Liver (tissue), 9 donors: ENCODE results near the gene FAM78B. TPM values are rescaled to one million over a fixed set of nuclear protein-coding genes. Genes with fewer than 3 reads are reported as not detected.

Experiments used
- DNase-seq: peaks from one replicate; pipeline ENCODE4 v3.0.0-alpha.2; 2017; ENCODE audit warnings: low spot score
- H3K27ac ChIP-seq, 2 donors: one replicate each; pipeline ENCODE4 v1.7.0; 2013; ENCODE audit warnings: inconsistent platforms in 2 of 2, low read length in 2 of 2, control low read depth in 1 of 2, low read depth in 1 of 2, mild to moderate bottlenecking in 1 of 2
- H3K27me3 ChIP-seq, 4 donors: one replicate each; pipeline versions ENCODE4 v1.6.1 to v1.7.0; 2013; ENCODE audit warnings: low read length in 3 of 4, inconsistent platforms in 1 of 4, mild to moderate bottlenecking in 1 of 4, moderate library complexity in 1 of 4; ENCODE audit not compliant: control insufficient read depth in 4 of 4, insufficient read depth in 4 of 4
- H3K36me3 ChIP-seq, 4 donors: one replicate each; pipeline versions ENCODE4 v1.6.1 to v1.7.0; 2013; ENCODE audit warnings: low read length in 3 of 4, mild to moderate bottlenecking in 3 of 4, low read depth in 1 of 4, moderate library complexity in 1 of 4; ENCODE audit not compliant: control insufficient read depth in 4 of 4, insufficient read depth in 3 of 4
- H3K4me1 ChIP-seq, 4 donors: one replicate each; pipeline versions ENCODE4 v1.6.1 to v1.7.0; 2013; ENCODE audit warnings: low read length in 3 of 4, mild to moderate bottlenecking in 3 of 4, moderate library complexity in 1 of 4; ENCODE audit not compliant: control insufficient read depth in 4 of 4, insufficient read depth in 4 of 4
- H3K4me3 ChIP-seq, 3 donors: one replicate each; pipeline versions ENCODE4 v1.6.1 to v1.7.0; 2013; ENCODE audit warnings: low read length in 3 of 3, control low read depth in 1 of 3, low read depth in 1 of 3, mild to moderate bottlenecking in 1 of 3
- H3K9ac ChIP-seq, 2 donors: one replicate each; pipeline ENCODE4 v1.7.0; 2013; ENCODE audit warnings: low read length in 2 of 2, mild to moderate bottlenecking in 2 of 2, moderate library complexity in 2 of 2, control low read depth in 1 of 2, low read depth in 1 of 2
- H3K9me3 ChIP-seq, 4 donors: one replicate each; pipeline versions ENCODE4 v1.6.1 to v1.7.0; 2013; ENCODE audit warnings: low read length in 3 of 4; ENCODE audit not compliant: control insufficient read depth in 4 of 4
- HNF4A ChIP-seq, 2 donors: conservative IDR thresholded peaks; 2 replicates each; pipeline ENCODE4 v1.6.1; 2016; ENCODE audit warnings: antibody characterized with exemption in 2 of 2, mild to moderate bottlenecking in 2 of 2
- NR2F2 ChIP-seq: IDR thresholded peaks from 2 replicates; pipeline ENCODE4 v1.6.1; 2016; ENCODE audit warnings: antibody characterized with exemption
- RAD21 ChIP-seq, 2 donors: IDR thresholded peaks; 2 replicates each; pipeline ENCODE4 v1.6.1; 2016; ENCODE audit warnings: antibody characterized with exemption in 2 of 2, mild to moderate bottlenecking in 2 of 2
- TAF1 ChIP-seq: conservative IDR thresholded peaks from 2 replicates; pipeline ENCODE4 v1.6.1; 2016; ENCODE audit warnings: antibody characterized with exemption, mild to moderate bottlenecking
- WGBS: extraction: QIAGEN DNeasy Blood & Tissue Kit; methylation state at CpG from one replicate; pipeline ENCODE4 v1.1.7; 2013; 5-methylcytosine and 5-hydroxymethylcytosine counted together
- polyA plus RNA-seq, 2 donors: library from polyadenylated mRNA; stranded (reverse) in 1 of 2; unstranded in 1 of 2; fragments of 200-250 nt in 1 of 2; fragments of >200 nt in 1 of 2; fragmentation: Nextera tagmentation in 1 of 2; extraction: Ambion mirVana in 1 of 2; gene quantifications; one replicate each; pipeline versions ENCODE4 v1.2.1 to v1.2.3, GENCODE V29; 2013 to 2015
- total RNA-seq, 2 donors: library from RNA; depleted of rRNA; stranded (reverse); fragments of >200 nt; gene quantifications; one replicate each; pipeline ENCODE4 v1.2.3, GENCODE V29; 2014
- TF ChIP-seq, protein P1 (sequence below): IDR thresholded peaks from 2 replicates; pipeline ENCODE4 v1.6.1; 2016; ENCODE audit warnings: antibody characterized with exemption
- TF ChIP-seq, protein P2 (sequence below): fragments of 150-350 bp; IDR thresholded peaks from 2 replicates; pipeline ENCODE4 v1.5.1; 2017; ENCODE audit warnings: improper control_type of control experiment, low read depth, low read length; ENCODE audit not compliant: missing input control
- TF ChIP-seq, protein P3 (sequence below): IDR thresholded peaks from 2 replicates; pipeline ENCODE4 v1.6.1; 2016; ENCODE audit warnings: antibody characterized with exemption, mild to moderate bottlenecking
- donor health status: healthy.
- donor health status: healthy.
- donor health status: healthy.
- donor health status: healthy.
- donor health status: healthy.

The FAM78B gene
- total and polyA plus RNA-seq, 4 donors, result 0.14 to 0.92 (median 0.49) TPM

DNA sequence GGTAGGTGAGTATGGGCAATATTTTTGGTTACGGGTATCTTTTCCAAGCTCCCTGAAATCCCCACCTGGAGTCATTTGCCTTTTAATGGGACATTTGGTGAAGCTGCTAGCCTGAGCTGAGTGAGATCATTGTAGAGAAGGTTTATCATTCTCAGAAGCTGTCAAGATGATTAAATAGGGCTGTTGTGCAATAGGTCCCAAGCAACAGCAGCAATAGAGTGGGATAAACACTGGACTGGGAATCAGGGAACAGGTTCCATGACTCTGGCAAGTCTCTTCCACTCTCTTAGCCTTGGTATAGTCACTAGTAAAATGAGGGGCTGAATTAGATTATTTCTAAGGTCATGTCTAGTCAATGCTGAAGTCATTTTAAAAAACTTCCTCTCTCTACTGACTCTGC, 30.3 kb upstream of the FAM78B start (continued):
- TF ChIP-seq TAF1 (no peak), RAD21 (IDR thresholded peaks at IDR 0.05) (no peak)

DNA sequence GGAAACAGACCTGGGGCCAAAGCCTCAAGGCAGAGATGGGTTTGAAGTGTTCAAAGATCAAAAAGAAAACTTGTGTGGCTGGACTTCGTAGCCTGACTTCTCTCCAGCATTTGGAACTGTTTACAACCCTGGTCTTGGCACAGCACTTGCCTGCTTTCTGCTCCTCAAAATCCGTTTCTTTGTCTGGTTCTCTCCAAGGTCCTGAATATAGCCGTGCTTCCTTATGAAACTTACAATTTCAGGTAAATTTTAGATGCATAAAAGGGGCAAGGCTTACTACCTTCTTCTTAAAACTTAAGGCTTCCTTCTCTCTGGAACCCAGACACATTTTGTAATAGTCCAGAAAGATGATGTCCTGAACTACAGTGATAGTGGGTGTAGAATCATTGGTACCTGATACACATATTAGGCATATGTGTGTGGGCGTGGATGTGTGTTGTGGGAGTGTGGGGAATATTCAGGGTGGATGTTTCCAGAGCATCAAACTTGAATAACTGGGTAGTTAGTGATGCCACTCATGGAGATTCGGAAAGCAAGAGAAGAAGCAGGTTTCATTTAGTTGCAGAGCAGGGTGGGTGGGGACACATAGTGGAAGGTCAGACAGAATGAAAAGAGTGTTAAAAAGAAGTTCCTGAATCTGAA, 26.4 kb upstream of the FAM78B start:
- Histone ChIP-seq H3K27me3 (peaks cover 0 to 2% (median 0%) of the 10 kb centered on the region in 4 donors), H3K4me1 (no peaks in the 10 kb centered on the region), H3K36me3 (no peaks in the 10 kb centered on the region), H3K4me3 (no peak overlapping the region), H3K9me3 (no peaks in the 10 kb centered on the region), H3K9ac (no peak overlapping the region), H3K27ac (no peak overlapping the region)
- WGBS, result 49% methylated on average over 5 of the region's 5 CpGs
- no peak for DNase-seq
- TF ChIP-seq, protein P1, sequence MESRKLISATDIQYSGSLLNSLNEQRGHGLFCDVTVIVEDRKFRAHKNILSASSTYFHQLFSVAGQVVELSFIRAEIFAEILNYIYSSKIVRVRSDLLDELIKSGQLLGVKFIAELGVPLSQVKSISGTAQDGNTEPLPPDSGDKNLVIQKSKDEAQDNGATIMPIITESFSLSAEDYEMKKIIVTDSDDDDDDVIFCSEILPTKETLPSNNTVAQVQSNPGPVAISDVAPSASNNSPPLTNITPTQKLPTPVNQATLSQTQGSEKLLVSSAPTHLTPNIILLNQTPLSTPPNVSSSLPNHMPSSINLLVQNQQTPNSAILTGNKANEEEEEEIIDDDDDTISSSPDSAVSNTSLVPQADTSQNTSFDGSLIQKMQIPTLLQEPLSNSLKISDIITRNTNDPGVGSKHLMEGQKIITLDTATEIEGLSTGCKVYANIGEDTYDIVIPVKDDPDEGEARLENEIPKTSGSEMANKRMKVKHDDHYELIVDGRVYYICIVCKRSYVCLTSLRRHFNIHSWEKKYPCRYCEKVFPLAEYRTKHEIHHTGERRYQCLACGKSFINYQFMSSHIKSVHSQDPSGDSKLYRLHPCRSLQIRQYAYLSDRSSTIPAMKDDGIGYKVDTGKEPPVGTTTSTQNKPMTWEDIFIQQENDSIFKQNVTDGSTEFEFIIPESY, result no peak
- TF ChIP-seq NR2F2 (no peak), RAD21 (IDR thresholded peaks at IDR 0.05) (no peak)
- TF ChIP-seq, protein P2, sequence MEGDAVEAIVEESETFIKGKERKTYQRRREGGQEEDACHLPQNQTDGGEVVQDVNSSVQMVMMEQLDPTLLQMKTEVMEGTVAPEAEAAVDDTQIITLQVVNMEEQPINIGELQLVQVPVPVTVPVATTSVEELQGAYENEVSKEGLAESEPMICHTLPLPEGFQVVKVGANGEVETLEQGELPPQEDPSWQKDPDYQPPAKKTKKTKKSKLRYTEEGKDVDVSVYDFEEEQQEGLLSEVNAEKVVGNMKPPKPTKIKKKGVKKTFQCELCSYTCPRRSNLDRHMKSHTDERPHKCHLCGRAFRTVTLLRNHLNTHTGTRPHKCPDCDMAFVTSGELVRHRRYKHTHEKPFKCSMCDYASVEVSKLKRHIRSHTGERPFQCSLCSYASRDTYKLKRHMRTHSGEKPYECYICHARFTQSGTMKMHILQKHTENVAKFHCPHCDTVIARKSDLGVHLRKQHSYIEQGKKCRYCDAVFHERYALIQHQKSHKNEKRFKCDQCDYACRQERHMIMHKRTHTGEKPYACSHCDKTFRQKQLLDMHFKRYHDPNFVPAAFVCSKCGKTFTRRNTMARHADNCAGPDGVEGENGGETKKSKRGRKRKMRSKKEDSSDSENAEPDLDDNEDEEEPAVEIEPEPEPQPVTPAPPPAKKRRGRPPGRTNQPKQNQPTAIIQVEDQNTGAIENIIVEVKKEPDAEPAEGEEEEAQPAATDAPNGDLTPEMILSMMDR, result no peak
- TF ChIP-seq, protein P3, sequence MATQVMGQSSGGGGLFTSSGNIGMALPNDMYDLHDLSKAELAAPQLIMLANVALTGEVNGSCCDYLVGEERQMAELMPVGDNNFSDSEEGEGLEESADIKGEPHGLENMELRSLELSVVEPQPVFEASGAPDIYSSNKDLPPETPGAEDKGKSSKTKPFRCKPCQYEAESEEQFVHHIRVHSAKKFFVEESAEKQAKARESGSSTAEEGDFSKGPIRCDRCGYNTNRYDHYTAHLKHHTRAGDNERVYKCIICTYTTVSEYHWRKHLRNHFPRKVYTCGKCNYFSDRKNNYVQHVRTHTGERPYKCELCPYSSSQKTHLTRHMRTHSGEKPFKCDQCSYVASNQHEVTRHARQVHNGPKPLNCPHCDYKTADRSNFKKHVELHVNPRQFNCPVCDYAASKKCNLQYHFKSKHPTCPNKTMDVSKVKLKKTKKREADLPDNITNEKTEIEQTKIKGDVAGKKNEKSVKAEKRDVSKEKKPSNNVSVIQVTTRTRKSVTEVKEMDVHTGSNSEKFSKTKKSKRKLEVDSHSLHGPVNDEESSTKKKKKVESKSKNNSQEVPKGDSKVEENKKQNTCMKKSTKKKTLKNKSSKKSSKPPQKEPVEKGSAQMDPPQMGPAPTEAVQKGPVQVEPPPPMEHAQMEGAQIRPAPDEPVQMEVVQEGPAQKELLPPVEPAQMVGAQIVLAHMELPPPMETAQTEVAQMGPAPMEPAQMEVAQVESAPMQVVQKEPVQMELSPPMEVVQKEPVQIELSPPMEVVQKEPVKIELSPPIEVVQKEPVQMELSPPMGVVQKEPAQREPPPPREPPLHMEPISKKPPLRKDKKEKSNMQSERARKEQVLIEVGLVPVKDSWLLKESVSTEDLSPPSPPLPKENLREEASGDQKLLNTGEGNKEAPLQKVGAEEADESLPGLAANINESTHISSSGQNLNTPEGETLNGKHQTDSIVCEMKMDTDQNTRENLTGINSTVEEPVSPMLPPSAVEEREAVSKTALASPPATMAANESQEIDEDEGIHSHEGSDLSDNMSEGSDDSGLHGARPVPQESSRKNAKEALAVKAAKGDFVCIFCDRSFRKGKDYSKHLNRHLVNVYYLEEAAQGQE, result peak; percentile 68

DNA sequence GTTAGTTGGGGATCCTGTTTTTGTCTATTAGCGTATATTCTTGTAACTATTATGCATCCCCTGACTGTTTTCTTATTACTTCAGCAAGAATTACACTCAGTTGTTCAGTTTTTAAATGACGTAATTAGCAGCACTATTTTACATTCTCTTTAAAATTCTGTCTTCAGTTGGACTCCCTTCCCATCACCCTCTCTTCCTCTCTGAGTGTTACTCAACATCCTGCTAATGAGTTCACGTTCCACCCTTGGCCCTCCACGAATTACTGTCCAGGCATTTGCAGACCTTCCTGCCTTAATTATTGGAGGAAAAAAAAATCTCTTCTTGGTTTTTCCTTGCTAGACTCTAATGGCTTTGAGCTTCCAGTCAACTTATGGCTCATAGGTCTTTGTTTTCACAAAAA, 23.6 kb upstream of the FAM78B start:
- H3K4me1 ChIP-seq, result no peaks in the 10 kb centered on the region
- WGBS, result 49% methylated on average over 4 of the region's 4 CpGs
- H3K27ac ChIP-seq, result no peak overlapping the region
- H3K9ac ChIP-seq, result no peak overlapping the region
- no peaks in the 10 kb centered on the region for H3K9me3 ChIP-seq
- no peak for TF ChIP-seq TAF1
- no peak for TF ChIP-seq HNF4A (conservative IDR thresholded peaks at IDR 0.05)
- no peak for DNase-seq
- no peak overlapping the region for H3K4me3 ChIP-seq
- H3K27me3 ChIP-seq, result peaks cover 0 to 2% (median 0%) of the 10 kb centered on the region in 4 donors
- no peaks in the 10 kb centered on the region for H3K36me3 ChIP-seq
